CD4-positive, alpha-beta memory T cell (primary cell): ENCODE results near the gene CEACAM8. TPM values are rescaled to one million over a fixed set of nuclear protein-coding genes. Genes with fewer than 3 reads are reported as not detected.
"Not testable (repeated sequence)": the region's sequence is repeated elsewhere in the genome, so short reads cannot be mapped to it uniquely, and the experiment has no call there.

Experiments
- CTCF ChIA-PET: fragments of 350-600 bp; sonication (Branson Sonifier 250); formaldehyde crosslinking; loops from one replicate; lab custom pipeline; 2021; ENCODE audit warnings: inconsistent platforms; ENCODE audit not compliant: partially characterized antibody; lab: Charles Lee
- POLR2A ChIA-PET: fragments of 350-600 bp; sonication (Branson Sonifier 250); formaldehyde crosslinking; loops from one replicate; lab custom pipeline; 2021; ENCODE audit not compliant: partially characterized antibody; lab: Charles Lee
- DNase-seq, 5 donors: peaks; one replicate each; pipeline versions ENCODE4 v3.0.0 to v3.0.0-alpha.2; 2020 to 2022; ENCODE audit warnings: mixed read lengths in 1 of 5
- H3K27ac ChIP-seq: one replicate; pipeline ENCODE4 v1.7.0; 2013; ENCODE audit warnings: low read depth, low read length
- H3K27me3 ChIP-seq: 2 replicates; pipeline ENCODE4 v1.7.0; 2013; ENCODE audit warnings: mild to moderate bottlenecking, low read length, moderate library complexity; ENCODE audit not compliant: insufficient read depth
- H3K36me3 ChIP-seq: 2 replicates; pipeline ENCODE4 v1.7.0; 2013; ENCODE audit warnings: mild to moderate bottlenecking, low read length, moderate library complexity; ENCODE audit not compliant: insufficient read depth
- H3K4me1 ChIP-seq: 2 replicates; pipeline ENCODE4 v1.7.0; 2013; ENCODE audit warnings: mild to moderate bottlenecking, low read length, moderate library complexity; ENCODE audit not compliant: insufficient read depth
- H3K4me3 ChIP-seq, 2 donors: one replicate each; pipeline ENCODE4 v1.7.0; 2013; ENCODE audit warnings: low read length in 2 of 2, mild to moderate bottlenecking in 1 of 2
- H3K9me3 ChIP-seq, 2 donors: one replicate each; pipeline ENCODE4 v1.7.0; 2013; ENCODE audit warnings: low read length in 2 of 2, control low read depth in 1 of 2; ENCODE audit not compliant: control insufficient read depth in 1 of 2
- H3K27ac Mint-ChIP-seq, 7 donors: one replicate each; pipeline ENCODE4 v1.8.0; 2020 to 2021; ENCODE audit warnings: mixed read lengths in 7 of 7, mild to moderate bottlenecking in 6 of 7, inconsistent platforms in 3 of 7, moderate library complexity in 3 of 7
- H3K27me3 Mint-ChIP-seq, 2 donors: one replicate each; pipeline ENCODE4 v1.8.0; 2020 to 2021; ENCODE audit warnings: mixed read lengths in 2 of 2
- H3K36me3 Mint-ChIP-seq, 2 donors: one replicate each; pipeline ENCODE4 v1.8.0; 2020 to 2021; ENCODE audit warnings: mixed read lengths in 2 of 2, inconsistent platforms in 1 of 2, mild to moderate bottlenecking in 1 of 2
- H3K4me1 Mint-ChIP-seq, 4 donors: one replicate each; pipeline ENCODE4 v1.8.0; 2020 to 2021; ENCODE audit warnings: mixed read lengths in 4 of 4, mild to moderate bottlenecking in 1 of 4
- H3K4me3 Mint-ChIP-seq, 8 donors: one replicate each; pipeline ENCODE4 v1.8.0; 2020 to 2021; ENCODE audit warnings: mixed read lengths in 8 of 8, mild to moderate bottlenecking in 7 of 8, moderate library complexity in 6 of 8, inconsistent platforms in 3 of 8
- H3K9me3 Mint-ChIP-seq, 8 donors: one replicate each; pipeline ENCODE4 v1.8.0; 2020 to 2021; ENCODE audit warnings: mixed read lengths in 8 of 8, mild to moderate bottlenecking in 5 of 8, inconsistent platforms in 3 of 8, moderate library complexity in 1 of 8
- intact Hi-C: fragments of 100-400 bp; cut with micrococcal nuclease; formaldehyde crosslinking; loops from one replicate; pipeline ENCODE4 v1.15.1; 2023
- polyA plus RNA-seq, 2 donors: library from polyadenylated mRNA; unstranded; fragments of 300-500 nt; fragmentation: Illumina TruSeq; gene quantifications; one replicate each; pipeline ENCODE4 v1.2.3, GENCODE V29; 2021
- total RNA-seq, 2 experiments: library from RNA; stranded (reverse); gene quantifications; one replicate each; pipeline ENCODE4 v1.2.3, GENCODE V29; 2021

The CEACAM8 gene
- total and polyA plus RNA-seq, 4 experiments from 2014 or later = not detected

- Histone ChIP-seq H3K4me1 (no peaks in the 10 kb centered on the region), H3K9me3 (no peaks in the 10 kb centered on the region), H3K27me3 (no peaks in the 10 kb centered on the region), H3K36me3 (no peaks in the 10 kb centered on the region), H3K4me3 (no peak overlapping the region), H3K27ac (no peak overlapping the region)
- Mint-ChIP-seq H3K4me1 (peaks cover 0 to 3% (median 2%) of the 10 kb centered on the region in 4 donors), H3K27ac (no peak overlapping the region), H3K9me3 (no peaks in the 10 kb centered on the region), H3K4me3 (no peak overlapping the region), H3K36me3 (no peaks in the 10 kb centered on the region), H3K27me3 (peaks cover 16 to 17% of the 10 kb centered on the region in 2 donors)
- intact Hi-C loops = no loop called here
- ChIA-PET CTCF (no interaction called here), POLR2A (no interaction called here)
- no peak for DNase-seq
Measured at GRCh38 chr19:42558450-42559150, 36.1 kb downstream of the CEACAM8 start.

GRCh38 chr19:42557386-42557871 is 37.3 kb downstream of the CEACAM8 start:
- DNase-seq, H3K9me3 ChIP-seq, H3K27ac Mint-ChIP-seq, H3K27ac ChIP-seq, CTCF ChIA-PET, H3K4me3 ChIP-seq, POLR2A ChIA-PET, H3K4me1 ChIP-seq, H3K36me3 ChIP-seq, H3K36me3 Mint-ChIP-seq, H3K4me1 Mint-ChIP-seq, H3K27me3 ChIP-seq, H3K4me3 Mint-ChIP-seq, H3K9me3 Mint-ChIP-seq, intact Hi-C loops: not testable (repeated sequence)
- peaks cover 13 to 14% of the 10 kb centered on the region in 2 donors for H3K27me3 Mint-ChIP-seq

GRCh38 chr19:42555801-42556200 is 38.9 kb downstream of the CEACAM8 start:
- CTCF ChIA-PET = interaction anchor here (0.6 to 1.1 kb wide), 2 partner anchors 11 to 719 kb away, joined by 4 to 5 read pairs; no protein-coding TSS in a partner anchor
- intact Hi-C loops = no loop called here

GRCh38 chr19:42555317-42555716 is 39.4 kb downstream of the CEACAM8 start:
- CTCF ChIA-PET = no interaction called here
- Histone ChIP-seq H3K9me3 (no peaks in the 10 kb centered on the region), H3K4me1 (no peaks in the 10 kb centered on the region), H3K27me3 (no peaks in the 10 kb centered on the region), H3K4me3 (no peak overlapping the region), H3K36me3 (no peaks in the 10 kb centered on the region), H3K27ac (no peak overlapping the region)
- POLR2A ChIA-PET = no interaction called here
- no peak overlapping the region for H3K27ac Mint-ChIP-seq
- H3K9me3 Mint-ChIP-seq = peaks cover 0 to 8% (median 1%) of the 10 kb centered on the region in 8 donors
- H3K4me3 Mint-ChIP-seq = no peak overlapping the region
- intact Hi-C loops = no loop called here
- no peaks in the 10 kb centered on the region for H3K36me3 Mint-ChIP-seq
- peaks cover 8 to 12% of the 10 kb centered on the region in 2 donors for H3K27me3 Mint-ChIP-seq
- no peak for DNase-seq
- no peaks in the 10 kb centered on the region for H3K4me1 Mint-ChIP-seq

More at GRCh38 chr19:42555801-42556200, 38.9 kb downstream of the CEACAM8 start:
- DNase-seq = no peak
- Mint-ChIP-seq H3K27ac (no peak overlapping the region), H3K9me3 (peaks cover 0 to 8% (median under 1%) of the 10 kb centered on the region in 8 donors), H3K27me3 (peaks cover 8 to 12% of the 10 kb centered on the region in 2 donors), H3K4me1 (no peaks in the 10 kb centered on the region), H3K36me3 (no peaks in the 10 kb centered on the region), H3K4me3 (no peak overlapping the region)
- H3K36me3 ChIP-seq = no peaks in the 10 kb centered on the region
- H3K4me1 ChIP-seq = no peaks in the 10 kb centered on the region
- H3K4me3 ChIP-seq = no peak overlapping the region
- no peaks in the 10 kb centered on the region for H3K27me3 ChIP-seq
- H3K9me3 ChIP-seq = no peaks in the 10 kb centered on the region
- POLR2A ChIA-PET = no interaction called here
- H3K27ac ChIP-seq = no peak overlapping the region

GRCh38 chr19:42554046-42554575 is 40.6 kb downstream of the CEACAM8 start:
- H3K27ac Mint-ChIP-seq = no peak overlapping the region
- peaks cover 13% of the 10 kb centered on the region in 2 donors for H3K27me3 Mint-ChIP-seq
- Histone ChIP-seq H3K9me3 (no peaks in the 10 kb centered on the region), H3K27ac (no peak overlapping the region), H3K4me1 (no peaks in the 10 kb centered on the region), H3K36me3 (no peaks in the 10 kb centered on the region), H3K27me3 (no peaks in the 10 kb centered on the region), H3K4me3 (no peak overlapping the region)
- intact Hi-C loops = no loop called here
- no peak for DNase-seq
- peaks cover 0 to 15% (median 5%) of the 10 kb centered on the region in 8 donors for H3K9me3 Mint-ChIP-seq
- H3K36me3 Mint-ChIP-seq = peaks cover 0 to 5% of the 10 kb centered on the region in 2 donors
- H3K4me1 Mint-ChIP-seq = no peaks in the 10 kb centered on the region
- no peak overlapping the region for H3K4me3 Mint-ChIP-seq
- POLR2A ChIA-PET = no interaction called here
- CTCF ChIA-PET = no interaction called here

GRCh38 chr19:42553292-42554045 is 41.3 kb downstream of the CEACAM8 start:
- H3K4me1 Mint-ChIP-seq = no peaks in the 10 kb centered on the region
- Histone ChIP-seq H3K27me3 (no peaks in the 10 kb centered on the region), H3K9me3 (no peaks in the 10 kb centered on the region), H3K36me3 (no peaks in the 10 kb centered on the region), H3K27ac (no peak overlapping the region), H3K4me1 (no peaks in the 10 kb centered on the region), H3K4me3 (no peak overlapping the region)
- DNase-seq = no peak
- no peak overlapping the region for H3K4me3 Mint-ChIP-seq
- intact Hi-C loops = no loop called here
- peaks cover 14 to 19% of the 10 kb centered on the region in 2 donors for H3K27me3 Mint-ChIP-seq
- no peak overlapping the region for H3K27ac Mint-ChIP-seq
- CTCF ChIA-PET = no interaction called here
- H3K36me3 Mint-ChIP-seq = peaks cover 0 to 5% of the 10 kb centered on the region in 2 donors
- peaks cover 2 to 18% (median 11%) of the 10 kb centered on the region in 8 donors for H3K9me3 Mint-ChIP-seq
- POLR2A ChIA-PET = no interaction called here
